SK-N-MC (cell line): ENCODE results near the gene FOSL1.

Experiments used
- EZH2 ChIP-seq: fragments of 200-600 bp; sonication (generic); IDR thresholded peaks from one replicate; pipeline ENCODE4 v1.6.1; 2017; ENCODE audit warnings: antibody characterized with exemption
- FOXP2 ChIP-seq: optimal IDR thresholded peaks from 2 replicates; pipeline ENCODE3; 2011; ENCODE audit warnings: mild to moderate bottlenecking, moderate library complexity; ENCODE audit not compliant: insufficient read depth; ENCODE audit errors: extremely low read length, control extremely low read depth
- POLR2AphosphoS5 ChIP-seq: IDR thresholded peaks from 2 replicates; pipeline ENCODE4 v1.6.1; 2012; ENCODE audit warnings: mild to moderate bottlenecking, low read depth, low read length, borderline replicate concordance

- TF ChIP-seq EZH2 (no peak), POLR2AphosphoS5 (no peak), FOXP2 (no peak)
Observed at GRCh38 chr11:65916391-65916790, 16.2 kb upstream of the FOSL1 start.
